Fibroblast of skin of left biceps (primary cell): ENCODE results near the gene TMEM273.

Experiments
- DNase-seq, 2 experiments: peaks; one replicate each; pipeline ENCODE4 v3.0.0-alpha.2; 2013; ENCODE audit warnings: low read depth in 2 of 2

The TMEM273 gene

GRCh38 chr10:49116509-49117375 lies 71.4 kb downstream of the TMEM273 start:
- no peak for DNase-seq

DNA sequence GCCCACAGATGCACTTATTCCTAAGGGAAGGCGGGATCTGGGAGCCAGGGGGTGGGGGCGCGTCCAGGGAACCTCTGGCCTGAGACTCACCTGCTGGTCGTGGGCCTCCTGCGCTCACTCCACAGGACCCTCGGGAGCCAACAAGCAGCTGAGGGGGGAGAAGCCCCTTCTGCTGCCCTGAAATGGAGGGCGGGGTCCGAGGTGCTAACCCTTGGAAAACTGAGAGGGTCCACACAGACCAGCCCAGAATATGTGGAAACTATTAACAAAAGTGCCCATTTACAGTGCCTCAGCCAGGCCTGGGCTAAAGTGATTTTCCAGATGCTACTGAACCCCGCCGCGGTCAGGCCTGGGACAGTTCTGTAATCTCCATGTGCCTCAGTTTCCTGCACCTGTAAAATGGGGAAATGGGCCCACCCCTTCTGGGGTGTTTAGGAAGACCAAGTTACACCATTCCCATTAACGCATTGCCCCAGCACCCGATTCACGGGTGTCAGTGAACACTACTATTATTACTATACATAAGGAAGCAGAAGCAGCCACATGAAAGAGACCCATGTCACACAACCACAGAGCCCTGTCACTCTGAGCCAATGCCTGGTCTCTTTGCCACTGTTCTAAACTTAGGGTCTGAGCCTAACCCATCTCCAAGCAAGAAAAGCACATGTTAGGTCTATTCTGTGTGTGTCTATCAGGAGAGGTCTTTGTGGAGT lies 72.2 kb downstream of the TMEM273 start:
- DNase-seq, result no peak

DNA sequence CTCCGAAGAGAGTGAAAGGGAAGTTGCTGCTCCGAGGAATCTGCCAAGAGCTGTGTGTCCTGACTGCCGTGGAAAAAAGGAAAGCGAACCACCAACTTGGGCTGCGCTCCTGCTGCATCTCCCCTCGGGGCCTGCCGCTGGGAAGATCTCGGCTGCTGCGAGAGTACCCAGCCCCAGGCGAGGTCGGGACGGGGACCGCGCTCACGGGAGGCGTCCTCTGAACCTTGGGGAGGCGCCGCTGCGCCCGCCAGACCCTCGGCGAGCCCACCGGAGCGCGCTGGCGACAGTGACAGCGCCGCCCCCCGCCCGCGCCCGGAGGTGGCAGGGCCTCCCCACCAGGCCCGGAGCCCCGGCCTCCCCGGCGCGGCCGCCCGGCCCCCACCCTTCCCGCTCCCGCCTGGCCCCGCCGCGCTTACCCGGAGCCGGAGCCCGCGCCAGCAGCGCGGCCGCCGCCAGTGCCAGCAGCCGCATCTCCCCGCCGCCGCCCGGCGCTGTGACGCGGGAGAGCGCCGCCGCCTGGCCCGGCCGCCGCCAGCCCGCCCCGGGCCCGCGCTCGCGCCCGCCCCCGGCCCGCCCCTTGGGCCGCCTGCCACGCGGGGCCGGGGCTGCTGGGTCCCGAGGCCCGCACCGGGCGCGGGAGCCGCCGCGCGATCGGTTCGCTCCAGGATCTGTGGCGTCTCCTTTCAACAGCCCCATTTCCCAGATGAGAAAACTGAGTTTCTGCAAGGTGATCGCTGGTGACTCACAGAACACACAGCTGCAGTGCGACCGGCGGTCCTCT lies 73.0 kb downstream of the TMEM273 start, which contains the start of gene VSTM4:
Gene VSTM4 (minus strand): TSS at position 508 of the 781 bp plus-strand sequence. CDS start 37 bp downstream, at position 471.
- DNase-seq, result no peak

DNA sequence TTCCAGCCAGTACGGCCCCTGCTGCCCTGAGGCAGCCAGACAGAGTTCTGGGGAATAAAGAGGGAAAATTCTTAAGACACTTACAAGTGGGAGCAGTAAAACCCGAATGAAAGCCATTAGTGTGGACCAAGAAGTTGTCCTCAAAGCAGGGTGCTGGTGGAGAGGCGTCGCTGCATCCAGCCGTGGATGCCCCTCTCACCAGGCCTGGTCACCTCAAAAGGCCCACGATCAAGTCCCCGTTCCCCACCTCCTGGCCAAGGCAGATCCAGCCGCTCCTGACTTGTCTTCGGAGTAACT lies 73.5 kb downstream of the TMEM273 start:
- DNase-seq, result no peak

- DNase-seq, result no peak
Observed at GRCh38 chr10:49113741-49114141, 74.5 kb downstream of the TMEM273 start.

DNA sequence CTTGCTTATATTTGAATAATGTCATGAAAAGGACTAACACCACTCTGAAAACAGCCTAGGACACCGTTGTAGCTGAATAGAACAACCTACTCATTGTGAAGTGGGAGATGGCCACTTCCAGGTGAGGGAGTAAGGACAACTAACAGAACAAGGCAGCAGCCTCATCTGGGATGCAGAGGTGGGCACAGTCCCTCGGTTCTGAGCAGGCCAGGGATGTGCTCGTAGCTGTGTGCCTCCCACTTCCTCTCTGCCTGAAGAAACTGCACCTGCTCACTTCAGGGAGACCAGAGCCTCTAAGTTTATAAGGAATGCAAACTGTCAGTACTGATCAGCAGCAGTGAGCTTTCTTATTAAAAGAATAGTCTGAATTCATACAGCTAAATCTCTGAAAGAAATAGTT lies 75.3 kb downstream of the TMEM273 start:
- no peak for DNase-seq

DNA sequence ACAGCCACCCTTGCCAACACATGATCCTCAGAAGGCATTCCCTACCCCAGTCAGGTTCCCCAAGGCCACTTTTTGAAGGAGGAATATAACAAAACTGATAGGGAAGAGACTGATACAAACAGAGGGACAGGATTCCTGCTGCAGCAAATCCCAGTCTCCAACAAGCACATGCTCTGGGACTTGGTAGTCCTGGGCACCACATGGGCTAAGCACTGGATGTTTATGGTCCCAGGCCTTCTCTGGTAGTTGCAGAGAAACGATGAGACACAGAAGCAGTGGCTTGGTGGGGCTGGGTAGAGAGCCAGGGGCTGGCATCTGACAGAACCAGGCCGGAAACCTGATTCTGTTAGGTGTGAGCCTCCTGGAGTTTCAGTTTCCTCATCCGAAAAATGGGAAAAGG lies 76.1 kb downstream of the TMEM273 start:
- DNase-seq, result no peak

DNA sequence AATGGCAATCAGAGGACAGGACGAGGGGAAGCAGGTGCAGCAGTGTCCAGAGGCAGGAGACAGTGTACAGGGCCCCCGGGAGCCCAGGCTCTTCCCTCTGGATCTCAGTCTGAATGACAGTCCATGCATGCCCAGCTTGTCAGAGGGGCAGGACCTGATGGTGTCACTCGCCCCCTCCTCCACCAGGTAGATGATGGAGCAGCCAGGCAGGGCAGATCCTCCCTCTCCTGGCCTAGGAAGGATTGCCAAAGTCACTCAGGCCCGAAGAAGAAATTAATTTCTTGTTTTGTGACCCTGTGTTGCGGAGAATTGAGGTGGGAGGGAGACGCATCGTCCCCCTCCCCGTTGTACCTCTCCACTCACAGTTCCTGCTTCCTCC lies 76.9 kb downstream of the TMEM273 start:
- no peak for DNase-seq

GRCh38 chr10:49110684-49111319 lies 77.4 kb downstream of the TMEM273 start:
- no peak for DNase-seq

DNA sequence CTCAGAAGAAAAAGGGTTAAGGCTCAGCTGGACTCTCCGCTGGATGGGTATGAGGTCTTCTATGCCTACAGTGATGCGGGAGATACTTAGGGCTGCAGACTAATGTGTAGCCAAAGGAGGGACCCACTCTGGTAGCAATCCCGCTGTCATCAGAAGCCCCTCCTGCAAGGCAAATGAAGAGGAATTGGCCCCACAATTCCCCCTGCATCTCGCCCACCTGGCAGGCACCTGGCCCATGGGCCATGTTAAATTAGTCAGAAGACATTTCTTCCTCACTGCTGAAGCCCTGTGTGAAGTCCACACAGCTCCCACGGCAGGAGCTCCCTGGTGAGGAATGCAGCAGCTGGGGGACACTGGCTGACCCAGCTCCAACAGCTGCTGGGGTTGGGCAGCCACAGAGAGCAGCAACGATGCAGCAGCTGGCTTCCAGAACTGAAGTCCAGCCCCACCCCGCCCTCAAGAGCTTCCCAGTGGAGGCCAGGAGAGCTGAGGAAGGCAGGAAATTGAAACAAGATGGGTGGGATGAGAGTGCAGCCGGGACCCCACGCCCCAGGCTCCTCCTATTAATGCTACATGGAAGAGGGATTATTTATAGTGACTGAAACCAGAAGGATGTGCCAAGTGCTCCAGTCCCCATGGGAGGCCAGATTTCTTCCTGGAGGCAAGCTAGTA lies 78.4 kb downstream of the TMEM273 start:
- DNase-seq, result peak; percentile 74 to 78

DNA sequence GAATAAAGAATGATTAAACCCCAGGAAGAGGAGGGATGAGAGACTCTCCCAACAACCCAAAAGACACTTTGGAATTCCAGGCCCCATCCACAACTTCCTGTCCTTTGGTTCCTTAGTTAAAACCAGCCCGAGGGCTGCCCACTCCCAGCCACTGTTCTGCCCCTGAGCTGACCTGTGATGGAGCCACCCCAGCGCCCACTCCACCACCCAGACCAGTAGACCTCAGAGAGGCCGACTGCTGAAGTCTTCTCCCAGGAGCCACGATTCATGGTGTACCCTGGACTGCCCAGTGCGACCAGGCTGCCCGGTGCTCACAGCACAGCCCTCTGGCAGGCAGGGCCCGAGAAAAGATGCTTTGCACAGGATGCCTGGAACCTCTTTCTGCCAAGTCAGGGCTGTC lies 79.5 kb downstream of the TMEM273 start:
- no peak for DNase-seq

DNA sequence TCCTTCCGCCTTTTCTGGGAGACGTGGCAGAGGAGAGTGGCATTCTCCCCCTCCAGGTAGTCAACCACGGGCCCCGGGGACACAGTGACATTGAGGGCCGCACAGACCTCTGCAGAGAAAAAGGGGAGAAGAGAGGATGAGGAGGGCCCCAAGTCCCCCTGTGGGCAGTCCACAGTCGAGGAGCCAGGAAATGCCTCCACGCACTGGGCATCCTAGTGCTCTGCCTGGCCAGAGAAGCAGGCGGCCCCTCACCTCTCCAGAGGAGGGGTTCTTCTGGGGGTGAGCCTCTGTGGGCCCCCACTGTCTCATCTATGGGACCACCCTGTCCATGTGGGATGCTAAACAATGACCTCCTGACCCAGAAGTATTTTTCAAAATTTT lies 80.3 kb downstream of the TMEM273 start:
- DNase-seq, result no peak

GRCh38 chr10:49107111-49107886 lies 80.9 kb downstream of the TMEM273 start:
- DNase-seq, result no peak

GRCh38 chr10:49106451-49106850 lies 81.7 kb downstream of the TMEM273 start:
- DNase-seq, result no peak

DNA sequence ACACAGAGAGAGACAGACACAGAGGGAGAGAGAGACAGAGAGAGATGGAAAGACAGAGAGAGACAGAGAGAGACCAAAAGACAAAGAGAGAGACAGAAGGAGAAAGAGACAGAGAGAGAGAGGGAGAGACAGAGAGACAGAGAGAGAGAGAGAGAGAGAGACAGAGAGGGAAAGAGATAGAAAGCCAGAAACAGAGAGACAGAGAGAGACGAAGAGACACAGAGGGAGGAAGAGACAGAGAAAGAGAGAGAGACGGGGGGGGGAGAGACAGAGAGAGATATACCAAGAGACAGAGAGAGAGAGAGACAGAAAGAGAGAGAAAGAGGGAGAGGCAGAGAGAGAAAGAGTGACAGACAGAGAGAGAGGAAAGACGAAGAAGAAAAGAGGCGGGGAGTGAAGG lies 83.1 kb downstream of the TMEM273 start:
- DNase-seq, result no peak
